Activated CD8-positive, alpha-beta T cell treated with anti-CD3 and anti-CD28 coated beads, Interleukin-2, amount 10 ng/mL, durations not matched to agents 7 days and 5 days (primary cell): Measurements from ENCODE around the gene ZCCHC14. TPM values are rescaled to one million over a fixed set of nuclear protein-coding genes. Genes with fewer than 3 reads are reported as not detected.

Experiments
- ATAC-seq: fragments of 150-1000 bp; cut with Tn5 transposase; one replicate; pipeline ENCODE4 v1.10.0; 2021; ENCODE audit warnings: moderate library complexity
- CTCF ChIA-PET: fragments of 350-600 bp; sonication (Branson Sonifier 250); formaldehyde crosslinking; loops from one replicate; lab custom pipeline; 2021; ENCODE audit warnings: antibody characterized with exemption; lab: Charles Lee
- POLR2A ChIA-PET: fragments of 350-600 bp; sonication (Branson Sonifier 250); formaldehyde crosslinking; loops from one replicate; lab custom pipeline; 2021; ENCODE audit warnings: antibody characterized with exemption; lab: Charles Lee
- DNase-seq: peaks from one replicate; pipeline ENCODE4 v3.0.0-alpha.2; 2020
- H3K27ac Mint-ChIP-seq: one replicate; pipeline ENCODE4 v1.8.0; 2021; ENCODE audit warnings: mild to moderate bottlenecking, mixed read lengths
- H3K27me3 Mint-ChIP-seq: one replicate; pipeline ENCODE4 v1.8.0; 2021; ENCODE audit warnings: low read depth, mixed read lengths
- H3K36me3 Mint-ChIP-seq: one replicate; pipeline ENCODE4 v1.8.0; 2021; ENCODE audit warnings: low read depth, mixed read lengths
- H3K4me1 Mint-ChIP-seq: one replicate; pipeline ENCODE4 v1.8.0; 2021; ENCODE audit warnings: low read depth, mixed read lengths
- H3K4me3 Mint-ChIP-seq: one replicate; pipeline ENCODE4 v1.8.0; 2021; ENCODE audit warnings: mild to moderate bottlenecking, mixed read lengths
- H3K9me3 Mint-ChIP-seq: one replicate; pipeline ENCODE4 v1.8.0; 2022; ENCODE audit warnings: mixed read lengths; ENCODE audit not compliant: insufficient read depth
- total RNA-seq, 2 experiments: library from RNA; stranded (reverse); gene quantifications; one replicate each; pipeline ENCODE4 v1.2.3, GENCODE V29; 2021

ZCCHC14 gene
- total RNA-seq, 2 experiments from 2014 or later, result 2.6 to 2.7 TPM

DNA sequence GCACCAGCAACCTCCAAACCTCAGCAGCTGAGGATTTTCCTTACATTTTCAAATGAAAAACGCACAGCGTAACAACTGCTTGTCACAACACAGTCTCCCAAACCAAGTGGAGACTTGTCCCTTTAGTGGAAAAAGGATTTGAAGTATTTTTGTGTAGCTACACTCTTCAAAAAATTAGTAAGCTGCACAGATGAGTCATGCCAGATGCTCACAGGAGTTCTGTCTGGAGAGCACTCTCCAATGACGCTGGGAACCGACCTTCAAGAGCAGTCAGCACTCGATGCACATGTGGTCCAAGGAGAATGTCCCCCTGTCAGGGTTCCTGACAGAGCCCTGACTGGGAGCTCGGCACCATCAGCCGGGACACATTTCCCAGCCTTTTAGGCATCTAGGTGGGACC lies 60.9 kb downstream of the ZCCHC14 start:
- peaks cover 15% of the 10 kb centered on the region for H3K4me1 Mint-ChIP-seq
- no peak overlapping the region for H3K4me3 Mint-ChIP-seq
- POLR2A ChIA-PET, result no interaction called here
- no peak for DNase-seq
- H3K36me3 Mint-ChIP-seq, result no peaks in the 10 kb centered on the region
- H3K9me3 Mint-ChIP-seq, result no peaks in the 10 kb centered on the region
- CTCF ChIA-PET, result no interaction called here
- no peak overlapping the region for H3K27ac Mint-ChIP-seq
- peaks cover 8% of the 10 kb centered on the region for H3K27me3 Mint-ChIP-seq
- ATAC-seq, result no peak

DNA sequence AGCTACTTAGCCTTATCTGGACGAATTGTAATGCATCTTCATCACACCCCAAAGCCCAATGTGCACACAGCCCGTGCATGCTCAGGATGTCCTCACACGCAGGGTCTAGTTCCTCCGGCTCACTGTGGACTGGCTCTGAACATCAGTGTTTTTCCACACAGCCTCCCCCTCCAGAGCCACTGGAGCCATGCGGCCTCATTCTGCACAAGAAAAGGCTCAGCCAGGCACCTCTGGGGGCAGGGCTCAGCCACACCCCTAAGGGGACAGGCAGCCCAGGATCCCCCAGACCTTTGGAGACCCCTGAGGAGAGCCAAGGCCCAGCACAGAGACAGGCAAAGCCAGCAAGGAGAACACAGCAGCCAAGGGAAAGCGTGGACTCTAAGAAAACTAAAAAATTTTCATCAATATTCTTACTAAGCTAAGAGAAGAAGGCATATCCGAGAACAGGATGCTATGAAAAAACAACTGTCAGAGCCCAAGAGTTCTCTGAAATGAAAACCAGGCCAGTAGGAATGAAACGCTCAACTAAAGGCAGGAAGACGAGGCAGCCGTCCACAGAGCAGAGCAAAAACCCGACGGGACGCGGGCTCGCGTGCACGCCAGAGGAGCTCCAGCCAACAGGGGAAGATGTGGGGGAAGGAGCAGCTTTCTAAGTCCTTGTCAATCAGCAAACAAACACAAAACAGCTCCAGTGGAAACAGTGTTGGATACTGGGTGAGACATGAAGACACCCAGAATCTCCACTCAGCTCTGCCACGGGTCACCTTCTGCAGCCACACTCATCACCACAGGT lies 66.2 kb downstream of the ZCCHC14 start:
- DNase-seq (no peak), ATAC-seq (no peak)
- ChIA-PET POLR2A (no interaction called here), CTCF (no interaction called here)
- H3K27me3 Mint-ChIP-seq, result no peaks in the 10 kb centered on the region
- H3K36me3 Mint-ChIP-seq, result no peaks in the 10 kb centered on the region
- H3K27ac Mint-ChIP-seq, result no peak overlapping the region
- H3K9me3 Mint-ChIP-seq, result no peaks in the 10 kb centered on the region
- H3K4me1 Mint-ChIP-seq, result no peaks in the 10 kb centered on the region
- H3K4me3 Mint-ChIP-seq, result no peak overlapping the region

DNA sequence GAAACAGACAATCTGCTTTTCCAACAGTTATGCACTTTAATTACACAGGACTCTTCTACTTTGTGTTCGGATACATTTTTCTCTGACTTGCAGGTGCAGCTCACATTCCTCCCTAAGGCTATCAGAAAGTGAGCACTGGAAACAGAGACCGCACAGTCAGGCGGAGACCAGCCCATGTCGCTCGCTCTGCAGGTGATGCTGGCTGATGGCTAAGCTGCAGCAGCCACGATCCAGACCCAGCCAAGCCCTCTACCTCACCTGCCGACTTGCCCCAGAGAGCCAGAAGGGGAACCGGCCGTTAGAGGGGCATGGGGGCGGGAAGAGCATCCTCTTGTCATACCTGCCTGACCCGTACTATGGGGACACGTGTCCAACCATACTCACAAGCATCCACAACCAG lies 66.9 kb downstream of the ZCCHC14 start:
- Mint-ChIP-seq H3K36me3 (no peaks in the 10 kb centered on the region), H3K27ac (no peak overlapping the region), H3K4me1 (no peaks in the 10 kb centered on the region), H3K4me3 (no peak overlapping the region), H3K9me3 (no peaks in the 10 kb centered on the region), H3K27me3 (no peaks in the 10 kb centered on the region)
- ChIA-PET CTCF (interaction anchor here (1.2 kb wide), 1 partner anchor 9 kb away, joined by 3 read pairs; no protein-coding TSS in a partner anchor), POLR2A (no interaction called here)
- no peak for DNase-seq
- ATAC-seq, result no peak

DNA sequence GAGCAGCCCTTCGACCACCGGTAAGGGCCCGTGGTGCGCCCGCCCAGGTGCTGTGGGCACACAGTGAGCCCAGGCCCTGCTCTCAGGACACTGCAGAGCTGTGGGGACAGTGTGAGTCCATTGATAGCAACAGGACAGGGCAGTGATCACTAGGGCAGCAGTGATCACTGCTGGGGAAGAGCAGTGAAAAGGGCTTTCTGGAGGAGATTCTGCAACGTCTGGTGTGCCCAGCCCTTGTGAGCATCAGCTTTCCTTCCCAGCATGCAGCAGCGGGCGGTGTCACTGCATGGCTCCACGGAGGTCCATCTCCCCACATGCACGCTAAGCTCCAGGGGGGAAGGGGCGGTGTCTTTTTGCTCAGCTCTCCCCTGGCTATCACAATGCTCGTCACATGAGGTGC lies 68.6 kb downstream of the ZCCHC14 start:
- no peaks in the 10 kb centered on the region for H3K9me3 Mint-ChIP-seq
- no peaks in the 10 kb centered on the region for H3K27me3 Mint-ChIP-seq
- no peak overlapping the region for H3K4me3 Mint-ChIP-seq
- no peak overlapping the region for H3K27ac Mint-ChIP-seq
- ATAC-seq (no peak), DNase-seq (no peak)
- no peaks in the 10 kb centered on the region for H3K36me3 Mint-ChIP-seq
- POLR2A ChIA-PET, result no interaction called here
- CTCF ChIA-PET, result interaction anchor here (1.1 kb wide), 1 partner anchor 212 kb away, joined by 3 read pairs; no protein-coding TSS in a partner anchor
- H3K4me1 Mint-ChIP-seq, result no peaks in the 10 kb centered on the region

DNA sequence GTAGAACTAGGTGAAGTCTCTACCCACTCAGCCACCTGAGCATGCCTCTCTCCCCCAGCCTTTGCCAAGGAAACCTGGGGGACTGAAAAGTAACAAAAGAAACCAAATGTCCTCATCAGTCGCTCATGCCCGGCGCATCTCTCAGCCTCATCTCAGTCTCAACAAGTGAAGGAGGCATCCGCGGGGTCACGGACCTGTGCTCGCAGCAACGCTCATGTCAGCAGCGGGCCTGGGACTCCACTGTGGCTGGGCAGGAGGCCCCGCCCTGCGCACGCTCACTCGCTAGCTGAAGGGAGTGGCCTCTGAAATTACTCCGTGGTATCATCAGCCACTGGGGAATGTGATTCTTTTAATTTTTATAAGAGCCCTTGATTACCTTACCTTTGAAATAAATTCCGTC lies 69.4 kb downstream of the ZCCHC14 start:
- ChIA-PET POLR2A (no interaction called here), CTCF (no interaction called here)
- H3K27ac Mint-ChIP-seq, result no peak overlapping the region
- H3K36me3 Mint-ChIP-seq, result no peaks in the 10 kb centered on the region
- H3K9me3 Mint-ChIP-seq, result no peaks in the 10 kb centered on the region
- H3K27me3 Mint-ChIP-seq, result no peaks in the 10 kb centered on the region
- no peak overlapping the region for H3K4me3 Mint-ChIP-seq
- ATAC-seq (no peak), DNase-seq (no peak)
- no peaks in the 10 kb centered on the region for H3K4me1 Mint-ChIP-seq

DNA sequence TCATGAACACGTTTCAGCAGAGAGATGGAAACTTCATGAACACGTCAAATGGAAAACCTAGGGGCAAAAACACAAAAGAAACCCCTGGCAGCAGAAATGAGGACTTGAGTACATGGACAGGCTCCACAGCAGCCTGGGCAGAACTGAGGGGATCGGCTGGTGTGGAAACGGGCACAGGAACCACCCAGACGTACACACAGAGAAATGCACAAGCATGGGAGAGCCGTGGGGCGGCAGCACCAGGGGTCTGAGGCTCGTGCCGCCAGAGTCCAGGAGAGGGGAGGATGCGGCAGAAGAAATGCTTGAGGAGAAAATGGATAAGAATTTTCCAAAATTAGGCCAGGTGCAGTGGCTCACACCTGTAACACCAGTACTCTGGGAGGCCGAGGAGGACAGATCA lies 70.7 kb downstream of the ZCCHC14 start:
- no peaks in the 10 kb centered on the region for H3K27me3 Mint-ChIP-seq
- DNase-seq, result no peak
- no peak overlapping the region for H3K27ac Mint-ChIP-seq
- no peaks in the 10 kb centered on the region for H3K36me3 Mint-ChIP-seq
- POLR2A ChIA-PET, result no interaction called here
- CTCF ChIA-PET, result interaction anchor here (1.1 kb wide), 1 partner anchor 214 kb away, joined by 3 read pairs; no protein-coding TSS in a partner anchor
- no peak overlapping the region for H3K4me3 Mint-ChIP-seq
- H3K4me1 Mint-ChIP-seq, result no peaks in the 10 kb centered on the region
- ATAC-seq, result no peak
- no peaks in the 10 kb centered on the region for H3K9me3 Mint-ChIP-seq

DNA sequence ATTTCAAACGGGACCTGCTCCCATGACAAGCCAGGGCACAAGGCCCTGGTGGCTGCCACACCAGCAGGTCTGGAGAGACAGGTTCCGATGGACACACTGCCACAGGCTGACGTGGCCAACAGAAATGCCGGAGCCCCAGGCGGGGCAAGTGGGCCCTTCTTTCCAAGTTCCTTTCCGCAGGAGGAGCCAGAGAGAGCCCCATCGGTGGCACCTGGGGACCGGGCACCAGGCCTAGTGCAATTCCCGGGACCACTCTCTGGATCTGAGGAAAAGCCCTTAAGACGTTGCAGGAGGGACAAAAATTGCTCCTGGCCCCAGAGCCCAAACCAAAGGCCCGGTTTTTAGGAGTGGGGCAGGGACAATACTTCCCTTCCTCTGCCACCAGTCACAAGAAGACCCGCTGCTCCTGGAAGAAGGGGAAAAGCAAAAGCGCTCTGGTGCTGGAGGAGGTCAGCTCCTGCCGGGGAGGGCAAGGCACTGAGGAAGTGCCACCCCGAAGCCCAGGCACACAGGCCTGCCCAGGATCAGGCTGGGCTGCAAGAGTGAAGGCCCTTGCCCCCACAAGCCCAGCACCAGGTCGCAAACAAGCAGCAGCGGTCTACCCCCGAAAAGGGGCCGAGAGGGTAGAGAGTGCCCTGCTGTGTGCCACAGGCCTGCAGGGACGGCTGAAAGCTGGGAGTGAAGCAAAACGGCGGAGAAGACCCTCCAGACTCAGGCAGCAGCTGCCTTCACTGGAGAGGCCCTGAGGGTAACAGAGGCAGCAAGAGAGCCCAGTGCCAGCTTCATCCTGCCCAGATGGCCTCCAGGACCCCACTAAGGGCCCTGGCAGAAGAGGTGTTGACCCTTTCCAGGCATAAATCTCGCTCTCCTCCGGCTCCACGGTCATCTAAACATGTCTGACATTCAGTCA lies 71.6 kb downstream of the ZCCHC14 start:
- H3K4me1 Mint-ChIP-seq, result no peaks in the 10 kb centered on the region
- ChIA-PET POLR2A (no interaction called here), CTCF (interaction anchor here (1.1 kb wide), 1 partner anchor 215 kb away, joined by 3 read pairs; no protein-coding TSS in a partner anchor)
- DNase-seq, result no peak
- ATAC-seq, result no peak
- no peaks in the 10 kb centered on the region for H3K27me3 Mint-ChIP-seq
- H3K4me3 Mint-ChIP-seq, result no peak overlapping the region
- H3K27ac Mint-ChIP-seq, result no peak overlapping the region
- no peaks in the 10 kb centered on the region for H3K9me3 Mint-ChIP-seq
- H3K36me3 Mint-ChIP-seq, result no peaks in the 10 kb centered on the region

DNA sequence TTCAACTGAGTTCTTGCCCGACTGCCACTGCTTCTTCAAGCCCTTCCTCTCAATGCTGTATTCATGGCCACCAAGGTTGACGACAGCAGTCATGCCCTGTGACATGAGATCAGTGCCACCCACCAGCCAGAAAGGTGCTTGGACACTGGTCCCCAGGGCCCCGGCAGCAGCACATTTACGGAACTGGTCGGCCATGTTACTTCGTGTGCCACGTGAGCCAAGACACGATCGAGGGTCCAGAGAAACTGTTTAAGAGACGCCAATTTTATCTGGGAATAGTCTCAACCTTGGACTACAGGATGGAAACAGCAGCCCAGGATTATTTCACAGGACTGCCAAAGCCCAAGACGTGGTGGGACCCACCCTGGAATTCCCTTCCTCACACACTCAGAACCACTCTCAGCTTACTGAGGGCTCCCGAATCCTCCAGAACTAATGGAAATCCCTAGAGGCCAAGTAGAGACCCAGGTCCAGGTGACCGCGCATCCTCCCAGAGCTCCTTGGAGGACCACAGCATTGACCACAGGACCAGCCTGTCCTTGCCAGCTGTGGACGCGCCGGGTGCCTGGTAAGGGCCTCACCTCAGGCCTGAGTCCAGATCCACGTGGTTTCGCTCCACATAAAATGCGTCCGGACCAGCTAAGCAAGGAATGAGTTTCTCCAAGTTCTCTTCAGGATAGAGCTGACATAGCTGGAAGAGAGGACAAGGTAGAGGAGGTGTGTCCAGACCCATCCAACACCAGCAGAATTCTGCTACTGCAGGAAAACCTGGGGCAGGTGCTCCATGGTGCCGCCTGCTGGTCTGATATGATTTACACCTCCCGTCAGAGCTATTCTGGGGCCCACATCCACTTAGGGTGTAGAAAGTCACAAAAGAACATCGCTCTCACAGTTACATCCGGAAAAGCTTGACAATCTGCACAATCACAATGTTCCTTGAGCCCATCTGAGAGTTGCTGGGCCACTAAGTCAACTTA lies 72.5 kb downstream of the ZCCHC14 start:
- H3K9me3 Mint-ChIP-seq, result no peaks in the 10 kb centered on the region
- no peak overlapping the region for H3K27ac Mint-ChIP-seq
- ATAC-seq (no peak), DNase-seq (no peak)
- no peaks in the 10 kb centered on the region for H3K27me3 Mint-ChIP-seq
- POLR2A ChIA-PET, result no interaction called here
- CTCF ChIA-PET, result no interaction called here
- H3K4me3 Mint-ChIP-seq, result no peak overlapping the region
- no peaks in the 10 kb centered on the region for H3K36me3 Mint-ChIP-seq
- H3K4me1 Mint-ChIP-seq, result no peaks in the 10 kb centered on the region

DNA sequence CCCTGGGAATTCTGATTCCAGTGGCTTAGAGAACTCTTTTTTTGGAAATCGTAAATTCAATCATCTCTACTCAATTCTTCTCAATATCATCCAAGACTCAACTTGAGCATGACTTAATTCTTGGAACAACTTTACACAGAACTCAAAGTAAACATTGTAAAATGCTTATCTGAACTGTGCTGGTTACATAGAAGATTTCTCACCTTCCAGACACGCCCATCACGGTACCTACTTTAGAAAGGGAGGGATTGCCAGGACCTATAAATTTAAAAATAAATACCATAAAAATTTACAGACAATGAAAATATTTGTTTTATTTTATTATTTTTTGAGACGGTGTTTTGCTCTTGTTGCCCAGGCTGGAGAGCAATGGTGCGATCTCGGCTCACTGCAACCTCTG lies 74.2 kb downstream of the ZCCHC14 start:
- no peaks in the 10 kb centered on the region for H3K4me1 Mint-ChIP-seq
- DNase-seq (no peak), ATAC-seq (no peak)
- no peaks in the 10 kb centered on the region for H3K9me3 Mint-ChIP-seq
- H3K36me3 Mint-ChIP-seq, result no peaks in the 10 kb centered on the region
- POLR2A ChIA-PET, result no interaction called here
- H3K4me3 Mint-ChIP-seq, result no peak overlapping the region
- no peak overlapping the region for H3K27ac Mint-ChIP-seq
- CTCF ChIA-PET, result no interaction called here
- no peaks in the 10 kb centered on the region for H3K27me3 Mint-ChIP-seq

DNA sequence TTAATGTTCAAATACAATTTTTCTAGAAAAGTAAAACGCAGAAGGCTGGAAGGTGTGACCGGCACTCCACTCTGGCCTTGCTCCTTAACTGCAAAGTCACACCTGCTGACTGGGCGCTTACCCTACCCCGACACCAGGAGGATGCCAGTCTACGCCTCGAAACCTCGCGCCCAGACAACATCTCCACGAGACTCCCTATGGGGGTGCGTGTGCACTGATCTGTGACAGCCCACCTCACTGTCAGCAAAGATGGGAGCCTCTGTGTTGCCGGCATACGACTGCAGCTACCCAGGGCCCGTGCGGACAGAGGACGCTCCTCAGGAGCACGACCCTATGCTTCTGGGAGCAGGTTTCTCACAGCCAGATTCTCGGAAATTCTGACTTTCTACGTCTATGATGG lies 74.6 kb downstream of the ZCCHC14 start:
- CTCF ChIA-PET, result interaction anchor here (2.2 kb wide), 1 partner anchor 351 kb away, joined by 7 read pairs; no protein-coding TSS in a partner anchor
- ATAC-seq (no peak), DNase-seq (no peak)
- Mint-ChIP-seq H3K36me3 (no peaks in the 10 kb centered on the region), H3K27ac (no peak overlapping the region), H3K4me3 (no peak overlapping the region), H3K27me3 (no peaks in the 10 kb centered on the region), H3K9me3 (no peaks in the 10 kb centered on the region), H3K4me1 (no peaks in the 10 kb centered on the region)
- POLR2A ChIA-PET, result no interaction called here

DNA sequence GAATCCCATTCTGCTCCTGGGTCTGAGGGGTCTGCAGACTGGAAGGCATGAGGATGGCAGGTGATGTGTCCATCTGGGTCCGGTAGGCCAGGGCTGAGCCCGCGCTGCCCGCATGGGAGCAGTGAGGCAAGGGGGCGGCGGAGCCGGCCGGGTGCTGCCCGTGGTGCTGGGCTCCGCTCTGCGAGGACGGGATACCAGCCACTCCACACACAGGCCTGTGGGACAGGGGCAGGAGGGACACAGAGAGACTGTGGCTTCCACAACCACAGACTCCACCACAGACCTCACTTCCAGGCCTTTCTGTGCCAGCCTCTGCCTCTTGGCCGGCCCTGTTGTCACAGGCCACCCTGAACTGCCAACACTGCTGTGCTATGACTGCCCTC lies 75.3 kb downstream of the ZCCHC14 start:
- no peak for ATAC-seq
- CTCF ChIA-PET, result interaction anchor here (1.1 to 2.2 kb wide), 8 partner anchors 15 to 352 kb away, joined by 3 to 38 read pairs (median 4); no protein-coding TSS in a partner anchor
- Mint-ChIP-seq H3K4me1 (no peaks in the 10 kb centered on the region), H3K27me3 (no peaks in the 10 kb centered on the region), H3K4me3 (no peak overlapping the region), H3K27ac (no peak overlapping the region), H3K36me3 (no peaks in the 10 kb centered on the region), H3K9me3 (no peaks in the 10 kb centered on the region)
- POLR2A ChIA-PET, result no interaction called here
- DNase-seq, result no peak
